NCI-H187 treated with DMSO at 0.1 percent for 48 hours (cell line): ENCODE results near the gene PIPOX.
A peak's percentile ranks its signal among the peaks of the same experiment; 100 is the strongest.

Experiments used
- DNase-seq: peaks from one replicate; lab custom pipeline; 2025; lab: John Stamatoyannopoulos, UW

The PIPOX gene

DNA sequence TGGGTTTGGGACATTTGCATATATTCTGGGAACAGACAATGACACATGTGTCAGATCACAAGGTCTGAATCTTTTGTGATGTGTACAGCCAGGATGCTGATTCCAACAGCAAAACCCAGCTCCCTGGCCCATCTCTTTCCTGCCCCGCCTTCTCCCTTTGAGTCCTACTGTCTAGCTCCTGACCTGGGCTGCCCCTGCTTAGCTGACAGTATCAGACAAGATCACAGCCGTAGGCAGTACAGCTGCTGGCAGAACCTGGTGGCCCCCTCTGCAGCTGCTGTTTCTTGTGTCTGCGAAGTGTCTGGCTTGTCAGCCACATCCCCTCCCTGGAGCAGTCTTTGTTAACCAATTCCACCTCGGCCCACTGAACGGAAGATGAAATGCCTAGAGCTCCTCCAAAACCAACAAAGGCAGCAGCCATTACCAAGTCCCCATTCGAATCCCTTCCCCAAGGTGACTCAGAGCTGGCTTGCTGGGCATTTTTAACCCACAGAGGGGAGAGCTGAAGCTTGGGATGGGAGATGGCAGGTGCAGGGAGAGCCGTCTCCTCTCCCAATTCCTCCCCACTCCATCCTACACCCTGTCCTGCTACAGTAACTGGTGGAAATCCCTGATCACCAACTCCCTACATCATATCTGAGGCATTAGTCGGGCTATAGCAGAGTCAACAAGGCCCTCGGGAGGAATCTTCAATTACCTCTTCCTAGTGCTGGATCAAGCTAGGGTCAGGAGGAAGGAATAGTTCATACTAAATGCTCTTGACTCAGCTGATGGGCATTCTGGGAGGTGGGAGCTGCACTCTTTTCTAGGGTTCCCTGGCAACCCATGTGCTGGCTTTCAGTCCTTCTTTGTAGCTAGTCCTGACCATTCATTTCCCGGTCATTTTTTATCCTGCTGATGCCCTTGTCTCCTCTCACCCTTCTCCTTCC is 5.8 kb downstream of the PIPOX start:
- peak; percentile 4 for DNase-seq

DNA sequence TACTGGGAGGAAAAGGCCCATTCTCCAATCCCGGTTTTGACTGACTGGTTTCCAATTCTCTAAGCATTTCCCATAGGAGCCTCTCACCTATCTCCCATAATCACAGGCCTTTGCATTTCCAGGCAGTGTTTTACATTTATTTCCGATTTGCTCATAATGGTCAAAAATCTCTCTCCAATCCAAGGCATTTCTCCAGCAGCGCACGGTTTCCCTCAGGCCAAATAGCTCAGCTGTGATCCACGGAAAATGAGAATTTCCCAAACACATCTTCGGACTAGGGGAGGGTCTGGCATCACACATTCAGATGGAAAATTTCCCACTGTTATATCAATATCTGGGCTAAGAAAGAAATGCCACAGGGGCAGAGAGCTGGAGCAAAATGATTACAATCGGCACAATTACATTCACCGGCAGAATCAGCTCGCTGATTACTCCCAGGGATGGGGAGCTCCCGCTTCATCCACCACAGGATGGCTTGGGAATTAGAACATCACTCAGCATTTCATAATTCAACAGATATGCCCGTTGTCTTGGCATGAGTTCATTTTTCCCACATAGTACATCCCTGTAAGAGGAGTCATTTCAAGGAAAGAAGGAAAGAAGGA is 6.7 kb downstream of the PIPOX start:
- DNase-seq: no peak

DNA sequence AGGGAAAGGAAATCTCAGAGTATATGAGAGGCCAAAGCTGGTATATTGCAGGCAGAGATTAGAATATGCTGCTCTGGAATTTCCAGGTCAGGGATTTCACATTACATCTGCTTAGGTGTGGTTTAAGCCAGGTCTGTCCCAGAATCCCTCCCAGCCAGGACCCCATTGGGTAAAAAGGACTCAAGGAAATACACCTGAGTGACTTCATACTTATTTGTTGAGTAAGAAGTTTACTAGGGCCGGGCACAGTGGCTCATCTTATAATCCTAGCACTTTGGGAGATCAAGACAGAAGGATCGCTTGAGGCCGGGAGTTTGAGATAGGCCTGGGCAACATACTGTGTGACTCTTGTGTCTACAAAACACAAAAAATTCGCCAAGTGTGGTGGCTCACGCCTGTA is 7.2 kb downstream of the PIPOX start:
- DNase-seq: no peak

DNA sequence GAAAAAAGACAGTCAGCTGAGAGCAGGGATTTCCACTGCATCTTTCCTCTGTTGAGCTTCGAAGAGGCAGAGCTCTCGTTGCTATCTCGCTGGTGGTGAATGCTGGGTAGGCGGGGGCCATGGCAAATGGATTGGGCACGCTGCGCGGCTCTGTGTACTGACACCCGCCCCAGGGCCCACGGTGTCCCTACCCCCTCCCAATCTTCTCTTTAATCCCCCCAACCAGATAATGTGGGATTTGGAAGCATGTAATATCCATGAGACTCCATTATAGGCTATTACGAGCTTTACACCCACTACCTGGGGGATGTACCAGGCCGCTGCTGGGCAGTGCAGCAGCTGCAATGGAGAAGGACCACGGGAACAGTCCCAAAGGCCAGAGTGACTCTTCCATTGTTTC is 8.3 kb downstream of the PIPOX start:
- DNase-seq: no peak

DNA sequence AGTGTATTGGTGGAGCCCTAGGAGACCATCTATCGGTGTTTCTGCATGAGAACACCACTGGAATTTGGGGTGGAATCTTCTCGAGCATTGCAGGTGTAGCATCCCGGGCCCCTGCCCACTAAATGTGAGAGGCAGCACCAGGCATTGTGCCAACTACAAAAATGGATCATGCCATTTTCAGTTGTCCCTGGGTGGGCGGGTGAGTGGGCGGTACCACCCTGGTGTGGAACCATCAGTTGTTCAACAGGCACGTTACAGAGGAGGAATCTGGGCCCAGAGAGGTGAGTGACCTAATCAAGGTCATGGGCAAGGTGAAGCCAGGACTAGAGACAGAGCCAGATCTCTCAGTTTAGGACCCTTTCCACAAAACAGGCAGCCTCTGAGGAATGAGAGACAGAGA is 8.8 kb downstream of the PIPOX start:
- no peak for DNase-seq

DNA sequence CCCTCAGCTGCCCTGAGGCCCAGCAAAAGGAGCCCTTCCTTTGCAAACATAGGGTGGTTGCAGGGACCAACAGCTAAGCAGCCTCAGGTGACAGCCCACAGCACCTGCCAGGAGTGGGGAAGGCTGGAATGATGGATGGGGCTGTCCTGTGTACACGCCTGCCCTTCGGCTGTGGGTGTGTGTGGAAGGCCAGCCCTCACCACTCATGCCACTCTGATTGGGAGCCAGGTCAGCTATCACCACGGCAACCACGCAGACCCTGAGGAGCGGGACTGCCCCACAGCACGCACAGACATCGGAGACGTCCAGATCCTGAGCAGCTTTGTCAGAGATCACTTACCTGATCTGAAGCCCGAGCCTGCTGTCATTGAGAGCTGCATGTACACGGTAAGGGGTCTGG is 11.9 kb downstream of the PIPOX start:
- DNase-seq: no peak

DNA sequence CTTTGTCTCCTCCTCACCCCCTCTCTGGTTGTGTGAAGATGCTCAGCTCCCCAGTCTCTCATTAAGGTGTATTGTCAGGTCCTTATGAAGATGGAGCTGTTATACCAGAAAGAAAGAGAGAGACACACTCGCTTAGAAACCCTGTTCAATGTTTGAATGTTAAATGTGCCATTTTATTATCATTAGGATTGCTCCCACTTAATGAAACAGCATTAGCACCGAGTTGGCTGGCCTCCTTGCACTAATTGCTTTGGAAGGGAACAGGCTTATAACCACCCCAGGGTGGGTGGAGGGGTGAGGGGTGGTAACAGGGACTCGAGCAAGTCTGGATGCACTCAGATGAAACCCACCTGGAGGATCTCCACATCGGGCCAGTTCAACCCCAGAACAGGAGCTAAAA is 14.4 kb downstream of the PIPOX start:
- DNase-seq: no peak

DNA sequence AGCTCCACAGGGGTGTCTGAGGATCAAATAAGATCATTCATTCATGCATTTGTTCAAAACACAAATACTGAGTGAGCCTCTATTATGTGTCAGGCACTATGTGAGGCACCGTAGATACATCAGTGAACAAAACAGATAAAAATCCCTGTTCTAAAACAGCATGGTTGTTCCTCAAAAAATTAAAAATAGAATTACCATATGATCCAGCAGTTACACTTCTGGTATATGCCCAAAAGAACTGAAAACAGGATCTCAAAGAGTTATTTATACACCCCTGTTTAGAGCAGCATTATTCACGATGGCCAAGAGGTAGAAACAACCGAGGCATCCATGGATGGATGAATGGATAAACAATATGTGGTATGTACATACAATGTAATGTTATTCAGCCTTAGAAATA is 15.4 kb downstream of the PIPOX start:
- DNase-seq: no peak

DNA sequence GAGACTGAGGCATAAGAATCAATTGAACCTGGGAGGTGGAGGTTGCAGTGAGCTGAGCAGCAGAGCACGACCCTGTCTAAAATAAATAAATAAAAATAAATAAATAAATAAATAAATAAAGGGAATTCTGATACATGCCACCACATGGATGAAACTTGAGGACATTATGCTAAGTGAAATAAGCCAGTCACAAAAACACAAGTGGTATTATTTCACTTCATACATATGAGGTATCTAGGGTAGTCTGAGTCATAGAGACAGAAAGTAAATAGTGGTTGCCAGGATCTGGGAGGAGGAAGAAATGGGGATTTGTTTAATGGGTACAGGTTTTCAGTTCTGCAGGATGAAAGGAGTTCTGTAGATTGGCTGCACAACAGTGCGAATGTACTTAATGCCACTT is 16.3 kb downstream of the PIPOX start:
- no peak for DNase-seq

DNA sequence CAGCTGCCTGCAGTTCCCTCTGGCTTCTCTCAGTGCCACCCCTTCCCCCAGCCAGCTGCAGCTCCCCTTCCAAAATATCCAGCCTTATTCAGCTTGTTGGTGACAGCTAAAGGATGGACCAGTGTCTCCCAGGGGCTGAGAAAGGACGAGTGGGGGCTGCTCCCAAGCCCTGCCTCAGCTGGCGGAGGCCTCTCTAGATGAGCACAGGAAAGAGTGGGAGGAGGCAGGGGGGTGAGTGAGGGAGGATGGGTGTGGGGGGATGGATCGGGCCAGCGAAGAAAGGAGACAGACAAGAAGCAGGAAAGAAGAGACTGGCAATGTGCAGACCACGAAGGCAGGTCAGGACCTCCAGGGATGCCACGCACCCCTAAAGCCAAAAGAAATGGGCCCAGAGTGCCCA is 17.5 kb downstream of the PIPOX start:
- no peak for DNase-seq

DNA sequence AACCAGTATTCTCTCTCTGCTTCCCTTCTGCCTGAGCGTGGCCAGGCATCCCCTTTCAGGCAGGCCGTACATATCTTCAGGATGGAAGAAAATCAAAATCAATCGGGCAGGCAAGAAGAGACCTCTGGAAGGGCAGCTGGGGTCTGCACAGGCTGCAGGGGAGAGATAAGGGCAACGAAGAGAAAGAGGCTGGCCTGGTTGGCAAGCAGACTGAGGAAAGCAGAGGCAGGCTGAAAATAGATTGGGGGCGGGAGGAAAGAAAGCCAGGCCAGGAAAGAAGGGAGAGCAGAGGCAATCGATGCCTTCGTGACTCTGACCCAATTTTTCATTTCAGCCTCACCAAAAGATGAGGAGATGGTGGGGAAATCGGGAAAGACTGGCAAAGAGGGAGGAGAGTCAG is 18.1 kb downstream of the PIPOX start:
- DNase-seq: no peak

DNA sequence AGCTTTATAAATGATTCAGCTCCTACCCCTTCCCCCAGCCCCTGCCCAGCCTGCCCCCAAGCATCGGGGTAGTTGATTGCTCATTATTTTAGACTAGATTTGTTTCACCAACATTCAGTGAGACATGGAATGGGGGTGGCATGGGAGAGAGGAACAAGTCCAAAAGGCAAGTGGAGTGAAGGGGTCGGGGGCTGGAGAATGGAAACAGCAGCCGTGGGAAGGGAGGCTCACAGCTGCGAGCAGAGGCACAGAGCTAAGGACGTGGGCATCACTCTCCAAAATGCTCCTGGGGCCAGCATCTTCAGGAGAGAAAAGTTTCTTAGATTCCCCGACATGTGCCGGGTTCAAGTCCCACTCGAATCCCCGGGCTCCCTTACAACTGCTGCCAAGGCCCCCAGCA is 19.3 kb downstream of the PIPOX start:
- DNase-seq: no peak

DNA sequence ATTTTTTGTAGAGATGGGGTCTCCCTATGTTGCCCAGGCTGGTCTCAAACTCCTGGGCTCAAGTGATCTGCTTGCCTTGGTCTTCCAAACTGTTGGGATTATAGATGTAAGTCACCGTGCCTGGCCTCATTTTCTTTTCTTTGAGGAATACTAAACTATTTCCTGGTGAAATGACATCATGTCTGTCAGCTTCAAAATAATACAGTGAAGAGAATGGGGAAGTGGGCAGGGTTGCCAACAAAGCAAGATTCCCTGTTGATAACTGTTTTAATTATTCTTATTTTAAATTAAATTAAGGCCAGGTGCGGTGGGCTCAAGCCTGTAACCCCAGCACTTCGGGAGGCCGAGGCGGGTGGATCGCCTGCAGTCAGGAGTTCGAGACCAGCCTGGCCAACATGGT is 21.1 kb downstream of the PIPOX start:
- no peak for DNase-seq

DNA sequence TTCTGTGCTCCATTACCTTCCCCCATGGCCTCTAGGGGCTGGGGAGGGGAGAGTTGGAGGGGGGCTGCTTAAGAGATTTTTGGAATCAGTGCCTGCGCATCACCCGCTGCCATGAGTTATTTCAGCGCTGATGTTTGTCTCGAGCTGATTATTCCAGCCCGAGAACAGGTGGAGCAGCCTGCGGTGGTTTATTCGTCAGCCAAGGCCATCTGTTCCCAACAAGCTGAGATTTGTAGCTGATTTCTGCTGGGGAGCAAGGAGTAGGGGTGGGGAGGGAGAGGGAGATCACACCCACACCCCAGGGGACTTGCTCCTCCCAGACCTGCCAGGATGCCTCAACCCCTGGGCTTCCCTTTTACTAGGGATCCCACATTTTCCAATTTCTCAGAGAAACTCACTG is 23.1 kb downstream of the PIPOX start:
- no peak for DNase-seq

DNA sequence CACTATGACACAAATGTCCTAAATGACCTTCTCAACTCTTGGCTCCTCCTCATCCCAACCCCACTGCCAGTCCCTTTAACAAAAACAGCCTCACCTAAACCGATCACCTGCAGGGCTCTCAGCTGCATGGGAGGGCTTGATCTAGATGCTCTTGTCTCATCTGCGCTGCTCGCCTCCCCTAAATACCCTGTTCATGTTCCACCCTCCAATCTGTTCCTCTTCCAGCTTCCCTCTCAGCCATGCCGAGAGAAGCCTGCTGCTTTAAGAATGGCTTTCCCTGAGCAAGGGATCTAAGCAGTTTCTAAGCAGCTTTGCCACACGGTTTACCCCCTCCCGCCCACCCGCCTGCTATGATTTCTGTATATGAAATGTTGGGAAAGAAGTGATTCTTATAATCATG is 23.7 kb downstream of the PIPOX start:
- no peak for DNase-seq

DNA sequence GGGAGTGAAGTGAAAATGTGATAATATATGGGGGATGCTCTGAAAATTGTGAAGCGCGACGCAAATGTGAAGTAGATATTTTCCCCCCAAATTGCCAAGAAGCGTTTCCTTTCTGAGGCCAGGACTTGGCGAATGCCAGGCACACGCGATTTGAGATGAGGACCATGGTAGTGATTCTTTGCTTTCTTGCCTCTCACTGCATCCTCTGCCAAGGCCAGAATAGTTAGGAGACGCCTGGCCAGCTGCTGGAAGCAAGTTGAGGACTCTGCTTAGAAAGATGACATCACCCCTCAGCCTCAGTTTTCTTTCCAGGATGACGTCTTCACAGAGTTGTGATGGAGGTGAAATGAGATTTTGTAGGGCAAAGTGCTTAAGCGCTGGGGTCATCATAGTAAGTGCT is 25.9 kb downstream of the PIPOX start:
- no peak for DNase-seq

DNA sequence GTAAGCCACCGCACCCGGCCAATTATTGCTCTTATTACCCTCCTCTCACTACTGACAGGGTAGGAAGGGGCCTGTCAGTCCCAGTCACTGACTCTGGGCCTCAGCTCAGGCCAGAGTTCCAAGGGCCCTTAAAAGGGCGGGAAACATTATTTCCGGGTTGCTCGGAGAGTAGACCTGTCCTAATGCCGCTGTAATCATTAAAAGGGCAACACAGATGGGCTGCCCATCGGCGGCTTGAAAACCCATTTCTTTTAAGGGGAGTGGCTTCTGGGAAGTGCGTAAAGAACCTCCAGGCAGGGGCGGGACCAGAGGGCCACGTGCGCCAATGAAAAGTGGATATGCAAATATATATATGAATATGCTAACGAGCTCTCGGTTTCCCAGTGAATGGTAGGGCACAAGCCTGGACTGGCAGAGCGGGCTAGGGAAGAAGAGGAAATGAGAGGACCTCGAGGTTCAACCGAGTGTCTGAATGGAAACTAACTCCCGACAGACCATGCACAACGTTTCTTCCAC is 26.6 kb downstream of the PIPOX start:
- no peak for DNase-seq

DNA sequence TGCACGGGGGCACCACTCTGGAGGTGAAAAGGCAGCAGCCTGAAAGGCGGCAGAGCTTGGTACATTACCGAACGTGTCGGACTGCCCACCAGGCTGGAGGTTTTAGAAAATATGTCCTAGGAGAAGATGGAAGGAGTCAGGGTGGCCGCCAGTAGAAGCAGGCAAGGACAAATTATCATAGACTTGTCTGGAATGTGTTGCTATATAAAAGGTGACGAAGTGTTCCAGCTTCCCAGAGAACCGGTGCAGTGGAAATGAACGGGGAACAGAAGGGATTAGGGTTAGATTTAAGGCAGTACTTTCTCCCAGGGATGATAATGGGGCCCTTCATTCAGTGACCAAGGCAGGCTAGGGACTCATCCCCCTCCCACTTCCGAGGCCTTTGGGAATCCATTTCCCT is 27.4 kb downstream of the PIPOX start:
- no peak for DNase-seq

DNA sequence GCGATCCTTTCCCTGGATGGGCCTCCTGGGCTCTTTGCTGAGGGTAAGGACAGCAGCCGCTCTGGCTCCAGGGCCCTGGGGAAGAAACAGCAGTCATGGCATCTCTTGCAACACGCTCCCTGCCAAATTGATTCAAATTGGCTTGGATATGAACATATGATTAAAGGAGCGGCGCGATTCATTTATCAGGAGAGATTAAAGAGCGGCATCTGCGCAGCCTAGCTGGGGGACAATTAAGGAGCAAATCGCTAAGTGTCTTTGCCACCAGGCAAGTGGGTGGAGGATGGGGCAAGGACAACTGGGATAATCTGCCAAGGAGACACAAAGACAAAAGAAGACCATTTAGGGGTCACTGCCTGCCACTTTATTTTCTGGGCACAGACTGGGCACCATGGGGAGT is 27.8 kb downstream of the PIPOX start:
- no peak for DNase-seq

DNA sequence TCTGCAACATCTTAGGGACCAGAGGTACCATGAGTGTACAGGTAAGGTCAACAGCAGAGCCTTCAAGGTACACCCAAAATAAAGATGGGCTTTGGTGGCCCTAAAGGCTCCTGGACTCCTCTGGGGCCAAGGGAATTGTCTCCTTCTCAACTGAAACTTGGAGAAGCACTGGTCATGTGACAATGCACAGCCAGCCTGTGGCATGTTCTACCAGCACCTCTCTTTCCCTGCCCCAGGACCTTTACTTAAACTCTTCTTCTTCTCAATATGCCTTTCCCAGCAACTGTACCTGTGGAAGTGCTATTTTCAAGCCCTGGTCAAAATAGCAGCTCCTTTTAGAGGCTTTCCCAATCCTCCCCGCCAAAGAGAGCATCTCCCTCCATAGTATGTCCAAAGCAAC is 28.4 kb downstream of the PIPOX start:
- no peak for DNase-seq

DNA sequence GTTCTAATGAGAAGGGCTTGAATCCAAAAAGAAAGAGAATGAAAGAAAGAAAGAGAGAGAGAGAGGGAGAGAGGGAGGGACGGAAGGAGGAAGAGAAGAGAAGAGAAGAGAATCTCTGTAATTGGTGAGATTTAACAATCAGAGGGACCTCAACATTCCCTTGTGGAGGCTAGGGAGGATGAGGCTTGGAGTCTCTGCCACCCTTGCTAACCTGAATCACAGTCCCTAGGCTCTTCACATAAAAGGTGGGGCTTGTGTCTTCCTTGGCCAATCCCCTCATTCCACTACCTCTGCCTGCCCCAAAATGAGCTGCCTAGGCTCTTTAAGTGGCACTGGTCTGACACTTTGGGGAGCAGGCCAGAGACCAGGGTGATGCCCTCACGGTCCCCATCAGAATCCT is 30.1 kb downstream of the PIPOX start:
- no peak for DNase-seq

DNA sequence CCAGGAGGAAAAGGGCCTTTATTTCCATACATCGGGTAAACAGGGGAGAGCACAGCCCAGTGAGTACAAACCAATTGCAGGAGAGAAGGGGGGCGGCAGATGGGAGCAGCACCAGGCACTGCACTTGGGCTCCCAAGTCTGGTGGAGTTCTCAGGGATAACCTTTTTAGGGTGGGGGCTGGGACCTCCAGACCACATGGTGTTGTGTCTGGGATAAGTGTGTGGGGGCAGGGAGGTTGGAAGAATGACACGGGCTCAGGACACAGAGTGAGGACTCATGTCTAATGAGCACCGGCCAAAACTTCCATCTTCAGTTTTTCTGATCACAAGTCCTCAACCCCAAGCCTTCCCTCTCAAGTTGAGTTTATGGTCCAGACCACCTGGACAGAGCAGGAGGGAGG is 30.6 kb downstream of the PIPOX start:
- no peak for DNase-seq

DNA sequence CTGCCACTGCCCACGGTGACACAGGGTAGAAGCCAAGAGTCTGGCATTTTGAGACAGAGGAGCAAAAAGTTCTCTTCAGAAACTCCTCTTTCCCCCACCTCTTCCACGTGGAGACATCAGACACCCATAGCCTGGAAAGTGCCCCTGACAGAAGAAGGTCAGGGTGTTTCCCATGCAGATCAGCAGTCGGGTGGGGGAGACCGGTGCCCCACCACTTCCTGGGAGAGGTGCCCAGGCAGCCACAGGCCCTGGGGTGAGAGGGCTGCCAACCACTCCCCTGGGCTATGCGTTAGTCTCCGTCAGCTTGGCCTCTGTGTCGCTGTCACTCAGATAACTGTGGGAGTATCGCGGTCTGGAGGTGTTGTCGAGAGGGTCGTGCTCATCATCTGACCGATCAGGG is 31.5 kb downstream of the PIPOX start:
- DNase-seq: no peak

DNA sequence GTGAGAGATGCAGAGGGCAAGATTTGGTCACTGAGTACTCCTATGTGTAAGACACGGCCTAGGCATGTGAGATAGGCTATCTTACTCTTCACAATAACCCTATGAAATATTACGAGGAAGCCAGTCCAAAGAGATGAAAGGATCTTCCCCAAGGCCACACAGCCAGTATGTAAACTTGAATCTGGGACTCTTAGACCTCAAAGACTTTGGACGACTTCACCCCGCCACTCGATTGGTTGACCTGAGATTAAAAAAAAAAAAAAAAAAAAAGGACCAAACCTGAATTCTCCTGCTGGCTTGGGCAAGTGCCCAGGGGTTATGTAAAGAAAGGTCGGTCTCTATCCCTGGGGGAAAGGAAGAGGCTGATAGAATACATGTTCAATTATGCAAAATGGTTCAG is 33.1 kb downstream of the PIPOX start:
- DNase-seq: no peak
